ENCODE data around the gene ZNF827.

ZNF827 gene

DNA sequence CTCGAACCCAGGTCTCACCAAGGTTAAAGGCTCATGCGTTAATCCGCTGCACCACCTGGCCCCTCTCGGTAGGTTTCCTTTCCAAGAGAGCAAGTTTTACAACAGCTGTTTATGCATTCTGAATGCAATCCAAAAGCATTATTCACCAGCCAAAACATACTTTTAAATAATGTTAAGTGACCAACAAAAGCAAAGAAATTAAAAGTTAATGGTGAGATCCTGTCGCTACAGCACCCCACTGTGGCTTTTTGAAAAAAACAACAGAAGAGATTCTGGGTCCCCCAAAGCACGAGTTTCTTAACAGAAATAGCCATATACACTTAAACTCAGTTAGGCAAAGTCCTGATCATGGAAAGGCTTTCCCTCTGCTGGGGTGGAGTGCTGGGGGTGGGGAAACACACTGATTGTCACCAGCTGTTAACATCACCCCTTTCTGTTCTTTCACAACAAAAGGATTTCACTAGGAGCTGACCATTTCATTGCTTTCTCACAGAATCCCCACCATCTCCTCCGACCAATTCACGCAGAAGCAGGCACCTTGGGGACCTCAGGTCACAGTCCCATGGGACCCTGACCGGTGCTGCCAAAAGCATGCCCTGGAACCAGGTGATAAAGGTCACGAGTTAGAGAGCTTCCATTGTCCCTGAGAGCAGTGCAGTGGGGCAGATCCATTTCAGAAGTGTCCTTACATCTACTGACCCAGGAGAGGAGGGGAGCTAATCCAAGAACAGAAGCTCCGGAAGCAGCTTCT lies 51.2 kb downstream of the ZNF827 start:
- no peak for DNase-seq (ENCODE audit: low spot score)

DNA sequence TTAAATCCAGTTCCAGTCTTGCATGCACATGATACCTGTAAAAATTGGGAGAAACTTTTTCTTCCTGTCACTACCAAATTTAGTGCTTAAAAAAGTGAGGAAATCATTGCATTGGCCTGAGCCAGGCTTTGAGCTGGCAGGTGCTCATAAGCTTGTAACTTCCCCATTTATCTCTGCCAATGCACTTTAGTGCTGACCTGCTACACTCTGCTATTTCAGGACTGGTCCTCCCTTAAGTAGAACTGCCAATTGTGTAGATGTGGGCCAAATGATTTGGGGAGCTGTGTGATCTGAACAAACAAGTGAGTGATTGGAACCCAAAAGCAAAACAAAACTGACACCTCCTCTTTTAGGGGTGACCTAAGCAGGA lies 51.8 kb downstream of the ZNF827 start:
- DNase-seq (ENCODE audit: low spot score) = no peak

DNA sequence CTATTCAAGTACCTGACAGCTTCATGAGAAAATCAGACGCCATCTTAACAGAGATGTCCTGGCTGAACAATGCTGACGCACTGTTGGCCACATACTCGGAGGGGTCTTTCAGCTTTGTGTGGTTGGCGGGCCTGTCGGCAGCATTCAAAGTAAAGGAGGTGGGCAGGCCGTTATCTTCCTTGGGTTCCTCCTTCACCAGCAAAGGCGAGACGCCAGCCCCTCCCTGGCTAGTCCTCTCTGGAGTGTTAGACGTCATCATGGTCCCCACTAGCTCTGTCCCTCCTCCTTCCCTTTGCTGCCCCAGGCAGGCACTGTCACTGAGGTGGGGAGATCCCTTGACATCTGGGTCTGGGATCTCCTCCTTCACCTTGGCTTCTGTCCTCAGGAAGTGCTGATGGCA lies 53.0 kb downstream of the ZNF827 start:
- DNase-seq (ENCODE audit: low spot score) = no peak

DNA sequence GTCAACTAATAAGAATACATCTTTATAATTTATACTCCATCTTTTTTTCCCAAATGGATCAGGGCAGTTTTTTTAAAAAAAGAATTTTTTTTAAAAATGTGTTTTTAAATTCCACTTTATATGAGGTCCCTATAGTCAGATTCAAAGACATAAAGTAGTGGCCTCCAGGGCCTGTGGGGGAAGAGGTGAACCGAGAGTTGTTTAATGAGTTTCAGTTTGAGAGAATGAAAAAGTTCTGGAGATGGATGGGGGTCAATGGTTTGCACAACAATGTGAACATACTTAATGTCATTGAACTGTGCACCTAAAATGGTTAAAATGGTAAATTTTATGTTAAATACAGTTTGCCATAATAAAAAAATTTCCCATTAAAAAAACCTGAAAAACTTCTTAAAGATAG lies 53.8 kb downstream of the ZNF827 start:
- no peak for DNase-seq (ENCODE audit: low spot score)

DNA sequence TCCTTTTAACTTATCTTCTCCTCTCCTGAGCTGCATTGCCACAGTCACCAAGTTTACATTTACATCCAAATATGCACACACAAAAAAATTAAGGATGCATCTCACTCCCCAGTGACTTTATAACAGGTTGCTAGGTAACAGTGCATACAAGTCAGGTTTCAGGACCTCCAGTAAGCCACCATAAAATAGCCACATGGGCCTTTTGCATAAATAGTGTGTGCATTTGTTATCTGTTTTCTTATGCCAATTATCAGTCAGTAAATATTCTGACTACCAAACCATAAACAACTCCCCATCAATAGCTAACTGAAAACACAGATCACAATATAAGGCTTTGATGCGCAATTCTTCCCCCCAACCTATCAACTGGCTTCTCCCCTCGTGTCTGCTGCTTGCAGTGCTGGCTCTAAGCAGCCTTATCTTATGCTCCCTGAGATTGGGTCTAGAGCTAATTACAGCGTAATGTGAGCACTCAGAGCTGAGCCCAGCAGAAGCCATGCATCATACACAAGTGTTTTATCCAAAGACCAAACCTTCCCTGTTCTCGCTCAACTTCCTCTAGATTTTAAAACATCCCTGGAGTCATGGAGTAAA lies 55.4 kb downstream of the ZNF827 start:
- DNase-seq (ENCODE audit: low spot score) = no peak

DNA sequence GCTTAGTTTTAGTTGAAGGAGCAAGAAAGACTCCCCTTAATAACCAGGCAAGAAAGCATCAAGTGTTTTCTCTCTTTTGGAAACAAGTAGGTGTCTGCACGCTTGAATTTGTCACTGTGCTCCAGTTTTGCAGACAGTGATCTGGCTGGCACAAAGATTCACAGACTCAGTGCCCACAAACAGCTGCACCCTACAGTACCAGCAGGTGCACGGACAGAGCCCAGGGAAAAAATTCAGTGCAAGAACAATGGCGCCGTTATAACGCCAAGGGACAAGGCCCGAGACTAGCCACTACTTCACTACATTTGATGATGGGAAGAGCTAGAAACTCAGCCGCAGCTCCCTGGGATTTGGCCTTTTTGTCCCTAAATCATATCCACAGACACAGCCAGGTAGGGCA lies 56.0 kb downstream of the ZNF827 start:
- no peak for DNase-seq (ENCODE audit: low spot score)

DNA sequence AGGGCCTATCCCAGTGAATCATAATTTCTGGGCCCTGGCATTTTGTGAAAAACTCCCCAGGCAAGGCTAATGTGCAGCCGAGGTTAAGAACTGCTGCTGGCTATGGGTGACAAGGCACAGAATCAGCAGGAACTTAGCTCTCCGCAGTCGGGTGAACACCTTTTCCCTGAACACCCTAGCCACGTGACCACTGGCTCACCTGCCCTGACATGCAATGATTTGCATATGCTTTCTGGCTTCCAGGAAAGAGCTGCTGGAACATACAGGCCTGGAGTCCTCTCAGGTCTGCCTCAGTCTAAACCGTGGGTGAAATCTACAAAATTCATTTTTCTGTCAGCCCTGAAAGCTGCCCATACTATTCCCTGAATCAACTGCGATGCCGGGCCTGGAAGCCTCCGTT lies 56.6 kb downstream of the ZNF827 start:
- no peak for DNase-seq (ENCODE audit: low spot score)

DNA sequence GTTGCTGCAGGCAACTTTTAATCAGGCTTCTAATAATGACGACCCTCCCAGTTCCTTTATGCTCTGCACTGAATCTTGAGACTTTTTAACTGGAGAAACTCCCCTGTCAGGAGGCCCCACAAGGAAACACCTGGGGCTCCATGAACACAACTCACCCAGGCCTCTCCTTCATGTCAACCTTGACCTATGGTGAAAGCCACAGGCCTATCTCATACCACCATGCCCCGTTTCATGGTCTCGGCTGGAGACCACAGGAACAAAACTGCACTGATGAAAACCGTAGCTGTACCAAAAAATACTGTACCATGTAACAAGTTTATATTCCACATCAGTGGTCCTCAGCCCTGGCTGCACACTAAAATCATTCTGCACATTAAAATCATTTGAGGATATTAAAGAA lies 57.0 kb downstream of the ZNF827 start:
- DNase-seq (ENCODE audit: low spot score) = no peak

DNA sequence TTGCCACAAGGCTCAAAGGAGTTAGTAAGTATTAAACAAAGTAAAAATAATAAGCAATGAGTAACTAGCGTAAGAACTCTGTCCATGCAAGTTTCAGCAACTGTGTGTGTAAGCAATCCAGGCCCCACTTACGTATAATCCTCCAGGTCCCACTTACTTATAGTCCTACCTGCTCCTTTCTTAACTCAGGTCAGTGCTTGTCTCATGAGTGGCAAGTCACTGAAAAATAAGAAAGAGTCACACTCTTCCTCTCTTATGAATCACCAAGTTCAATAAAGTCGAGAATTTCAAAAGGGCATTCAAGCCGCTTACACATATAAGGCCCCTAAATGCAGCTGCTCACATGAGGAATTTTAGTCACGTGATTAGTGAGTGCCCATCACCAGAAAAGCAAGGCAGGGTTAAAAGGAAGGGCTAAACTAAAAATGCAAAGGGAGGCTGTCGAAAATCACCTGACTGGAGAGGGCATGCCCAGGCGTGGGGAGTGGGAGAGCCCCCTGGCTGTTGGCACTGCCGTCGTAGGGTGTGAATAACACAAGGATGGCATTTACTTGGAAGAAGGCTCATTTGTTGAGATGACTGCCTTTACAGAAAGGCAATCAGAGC lies 58.2 kb downstream of the ZNF827 start:
- no peak for DNase-seq (ENCODE audit: low spot score)

DNA sequence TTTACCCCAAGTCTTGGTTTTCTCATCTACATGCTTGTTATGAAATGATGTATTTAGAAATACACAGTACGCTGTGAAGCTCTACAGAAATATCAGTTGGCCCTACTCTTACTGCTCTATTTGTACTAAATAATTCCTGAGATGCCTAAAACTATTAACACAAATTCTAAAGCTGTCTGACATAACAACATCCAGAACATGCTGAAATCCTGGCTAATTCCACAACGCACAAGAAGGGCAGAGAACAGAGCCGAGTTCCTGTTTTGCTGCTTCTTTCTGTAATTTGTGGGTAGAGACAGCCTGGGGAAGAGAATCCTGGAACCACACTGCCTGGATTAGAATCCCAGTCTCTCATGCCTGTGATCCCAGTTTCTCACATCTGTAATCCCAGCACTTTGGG lies 59.0 kb downstream of the ZNF827 start:
- DNase-seq (ENCODE audit: low spot score) = no peak

DNA sequence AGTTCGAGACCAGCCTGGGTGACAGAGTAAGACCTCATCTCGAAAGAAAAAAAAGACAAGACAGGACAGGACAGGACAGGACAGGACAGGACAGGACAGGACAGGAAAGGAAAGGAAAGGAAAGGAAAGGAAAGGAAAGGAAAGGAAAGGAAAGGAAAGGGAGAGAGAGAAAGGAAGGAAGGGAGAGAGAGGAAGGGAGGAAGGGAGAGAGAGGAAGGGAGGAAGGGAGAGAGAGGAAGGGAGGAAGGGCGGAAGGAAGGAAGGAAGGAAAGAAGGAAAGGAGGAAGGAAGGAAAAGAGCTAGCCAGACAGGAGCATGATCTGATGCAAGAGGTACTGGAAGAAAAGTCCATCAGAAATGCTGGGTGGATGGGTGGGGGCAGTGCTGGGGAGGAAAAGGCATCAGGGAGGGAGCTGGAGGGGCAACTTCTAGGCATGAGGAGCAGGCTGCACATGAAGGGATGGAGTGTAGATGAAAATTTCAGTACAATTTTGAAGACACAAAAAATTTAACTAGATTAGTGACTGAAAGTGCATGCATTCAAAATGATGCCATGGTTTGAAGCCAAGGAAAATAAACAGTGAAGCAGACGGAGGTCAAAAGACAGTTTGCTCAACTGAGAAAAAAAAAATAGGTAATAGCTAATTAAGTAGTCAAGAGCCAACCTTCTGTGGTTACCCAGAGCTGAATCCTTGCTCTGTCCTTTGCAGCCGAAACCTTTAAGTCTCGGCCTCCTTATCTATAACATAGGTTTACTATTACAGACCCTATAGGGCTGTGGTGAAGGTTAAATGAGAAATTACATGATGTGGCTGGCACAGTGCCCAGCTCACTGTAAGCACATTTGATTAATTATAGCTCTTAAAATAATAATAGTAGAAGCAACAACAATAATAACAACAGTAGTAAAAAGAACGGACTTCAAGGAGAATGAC lies 59.9 kb downstream of the ZNF827 start:
- no peak for DNase-seq (ENCODE audit: low spot score)

DNA sequence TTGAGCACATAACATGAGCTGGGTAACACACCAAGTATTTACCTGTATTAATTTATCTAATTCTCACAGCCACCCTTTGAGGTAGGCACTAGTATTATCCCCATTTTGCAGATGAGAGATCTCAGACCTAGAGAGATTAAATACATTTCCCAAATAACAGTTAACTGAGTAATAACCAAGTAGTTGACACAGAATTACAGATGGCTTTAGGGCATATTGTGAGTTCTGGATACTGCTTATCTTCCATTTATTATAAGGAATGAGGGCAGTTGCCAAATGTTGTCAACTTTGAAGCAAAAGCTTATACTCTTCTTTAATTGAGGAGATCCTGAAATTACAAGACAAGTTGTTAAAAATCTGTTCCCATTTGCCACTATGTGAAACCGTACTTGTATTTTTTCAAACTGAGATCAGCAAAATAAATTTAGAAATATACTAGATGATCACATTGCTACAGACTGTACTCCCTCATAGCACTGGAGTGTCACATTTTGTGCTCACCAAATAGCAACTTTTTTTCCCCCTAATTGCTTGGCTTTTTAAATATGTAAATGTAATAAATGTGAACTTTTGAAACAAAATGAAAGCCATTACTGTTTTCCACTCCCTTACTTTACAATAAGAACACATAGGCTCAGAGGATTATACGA lies 62.0 kb downstream of the ZNF827 start:
- DNase-seq (ENCODE audit: low spot score) = no peak

DNA sequence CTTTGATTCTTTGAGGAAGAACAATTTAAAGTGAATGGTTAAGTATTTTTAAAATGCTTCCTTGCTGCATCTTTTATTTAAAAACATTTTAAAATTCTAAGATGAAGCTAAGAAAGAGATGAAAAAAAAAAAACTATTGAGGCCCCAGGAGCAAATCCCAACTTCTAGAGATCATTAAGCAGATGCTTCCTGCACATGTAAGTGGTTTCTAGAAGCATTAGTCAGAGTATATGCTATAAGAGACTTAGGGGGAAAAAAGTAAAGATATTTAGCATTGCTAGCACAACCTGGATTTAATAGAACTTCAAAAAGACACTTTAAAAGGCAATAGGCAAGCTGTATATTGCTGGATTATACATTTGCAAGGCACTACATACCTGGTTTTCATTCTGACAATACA lies 64.7 kb downstream of the ZNF827 start:
- DNase-seq (ENCODE audit: low spot score) = no peak

DNA sequence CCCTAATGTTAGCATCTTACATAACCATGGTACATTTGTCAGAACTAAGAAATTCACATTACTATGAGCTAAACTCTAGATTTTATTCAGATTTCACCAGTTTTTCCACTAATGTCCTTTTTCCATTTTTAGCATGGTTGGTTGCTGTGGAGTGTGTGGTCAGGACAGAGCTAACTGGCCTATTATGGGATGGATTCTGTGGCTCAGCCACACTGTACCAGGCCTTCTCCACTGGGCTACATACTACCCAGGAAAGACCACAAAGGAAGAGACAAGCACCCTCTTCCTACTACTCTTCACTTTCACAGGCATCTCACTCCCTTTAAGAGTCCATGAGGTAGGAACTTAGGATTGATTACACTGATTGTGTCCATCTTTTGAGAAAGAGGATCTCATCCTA lies 67.4 kb downstream of the ZNF827 start:
- DNase-seq (ENCODE audit: low spot score) = no peak

DNA sequence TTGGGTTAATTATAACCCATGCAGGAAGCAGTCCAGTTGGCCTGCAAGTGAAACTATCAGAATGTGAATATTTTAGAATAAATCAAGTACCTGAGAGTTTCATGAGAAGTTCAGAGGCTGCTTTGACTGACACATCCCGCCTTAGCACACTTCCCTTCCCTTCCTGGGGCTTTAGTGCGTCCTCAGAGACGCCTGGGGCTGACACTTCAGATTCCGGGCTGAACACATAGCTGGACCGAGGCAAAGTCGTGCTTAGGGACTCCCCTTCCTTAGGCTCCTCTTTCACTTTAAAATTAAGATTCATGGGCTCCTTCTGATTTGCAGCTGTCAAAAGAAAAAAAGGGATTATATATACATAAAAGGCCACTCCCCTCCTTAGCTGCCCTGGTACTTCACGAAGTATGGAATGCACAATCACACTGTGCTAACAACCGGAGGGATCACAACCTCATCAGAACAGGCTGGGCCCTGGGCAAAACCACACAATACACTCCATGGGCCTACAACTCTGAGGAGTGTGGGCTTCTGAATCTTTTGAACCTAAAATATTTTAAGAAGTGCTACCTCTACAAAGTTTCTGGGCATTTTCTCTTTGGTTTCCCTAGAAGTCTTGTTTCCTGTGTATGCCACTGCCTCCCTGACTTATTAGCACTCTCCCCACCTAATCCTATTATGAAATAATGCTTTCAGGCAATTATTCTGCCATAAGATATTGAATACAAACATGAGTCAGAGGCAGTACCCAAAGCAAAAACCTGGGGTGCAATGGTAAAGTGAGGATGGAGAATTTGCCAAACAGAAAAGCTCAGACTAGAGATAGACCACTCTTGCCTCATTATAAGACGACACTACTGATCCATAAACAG lies 68.2 kb downstream of the ZNF827 start:
- no peak for DNase-seq (ENCODE audit: low spot score)

DNA sequence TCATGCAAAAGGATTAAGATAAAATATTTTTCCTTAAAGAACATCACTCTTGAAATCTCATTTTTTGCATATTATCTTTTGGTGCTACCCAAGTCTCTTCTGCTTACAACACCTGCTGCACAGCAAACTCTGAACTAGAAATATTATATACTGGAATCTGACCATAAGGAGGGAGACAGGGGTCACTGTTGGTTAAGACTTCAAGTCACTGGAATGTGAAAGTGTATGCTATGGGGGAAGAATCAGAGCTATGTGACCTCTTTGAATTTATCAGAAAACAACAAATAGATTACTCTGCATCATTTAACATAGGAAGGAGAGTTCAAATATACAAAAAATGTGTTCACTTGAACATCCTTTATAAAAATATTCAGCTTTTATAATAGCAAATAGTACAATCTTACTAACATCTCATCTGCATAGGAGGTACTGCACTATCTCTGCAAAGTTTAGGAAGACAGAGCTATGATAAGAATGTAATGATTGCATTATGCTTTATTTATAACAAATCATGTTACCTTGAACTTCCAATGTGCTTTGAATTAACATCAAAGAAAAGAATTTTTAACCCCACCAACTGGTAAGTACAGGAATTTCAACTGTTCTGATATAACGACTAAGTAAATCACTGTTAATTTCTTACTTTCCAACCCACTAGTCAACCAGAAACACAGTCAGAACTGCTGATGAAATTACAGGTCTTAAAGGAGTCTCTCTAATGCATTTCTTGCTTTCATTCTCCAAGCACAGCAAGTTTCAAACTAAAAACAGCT lies 69.8 kb downstream of the ZNF827 start:
- DNase-seq (ENCODE audit: low spot score) = peak; percentile 35

DNA sequence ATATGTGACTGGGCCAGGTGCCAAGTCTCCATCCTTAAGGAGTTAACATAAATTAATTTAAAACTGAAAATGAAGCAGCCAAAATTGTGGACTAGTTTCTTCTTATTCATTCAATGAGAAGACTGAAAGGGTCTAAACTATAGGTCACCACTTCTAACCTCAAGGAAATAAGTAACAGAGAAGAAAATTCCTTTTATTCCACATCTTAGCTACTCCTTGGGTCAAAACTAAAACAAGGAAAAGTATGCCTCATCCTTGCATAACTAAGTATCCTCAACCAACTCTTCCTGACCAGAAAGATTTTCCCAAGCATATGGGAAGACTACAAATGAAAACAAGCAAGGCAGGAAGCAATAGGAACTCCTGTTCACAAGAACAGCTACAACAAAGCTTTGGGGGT lies 71.2 kb downstream of the ZNF827 start:
- no peak for DNase-seq (ENCODE audit: low spot score)

DNA sequence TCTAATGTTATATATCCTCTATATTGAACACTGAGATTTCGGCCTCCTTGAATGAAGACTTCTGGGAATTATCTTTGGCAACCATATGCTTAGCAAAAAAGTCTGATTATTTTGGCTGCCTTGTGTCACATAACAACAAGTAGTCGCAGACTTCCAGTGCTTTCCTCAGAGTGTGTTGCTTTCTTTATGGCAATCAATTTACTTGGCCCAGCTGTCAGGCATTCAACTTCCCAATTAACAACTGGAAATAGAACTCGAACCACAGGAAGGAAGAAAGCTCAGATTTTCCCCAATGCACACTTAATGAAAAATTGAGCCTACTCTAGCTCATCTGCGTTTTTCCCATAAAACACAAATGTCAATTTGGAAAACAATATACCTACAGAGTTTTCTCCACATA lies 71.6 kb downstream of the ZNF827 start:
- DNase-seq (ENCODE audit: low spot score) = no peak

DNA sequence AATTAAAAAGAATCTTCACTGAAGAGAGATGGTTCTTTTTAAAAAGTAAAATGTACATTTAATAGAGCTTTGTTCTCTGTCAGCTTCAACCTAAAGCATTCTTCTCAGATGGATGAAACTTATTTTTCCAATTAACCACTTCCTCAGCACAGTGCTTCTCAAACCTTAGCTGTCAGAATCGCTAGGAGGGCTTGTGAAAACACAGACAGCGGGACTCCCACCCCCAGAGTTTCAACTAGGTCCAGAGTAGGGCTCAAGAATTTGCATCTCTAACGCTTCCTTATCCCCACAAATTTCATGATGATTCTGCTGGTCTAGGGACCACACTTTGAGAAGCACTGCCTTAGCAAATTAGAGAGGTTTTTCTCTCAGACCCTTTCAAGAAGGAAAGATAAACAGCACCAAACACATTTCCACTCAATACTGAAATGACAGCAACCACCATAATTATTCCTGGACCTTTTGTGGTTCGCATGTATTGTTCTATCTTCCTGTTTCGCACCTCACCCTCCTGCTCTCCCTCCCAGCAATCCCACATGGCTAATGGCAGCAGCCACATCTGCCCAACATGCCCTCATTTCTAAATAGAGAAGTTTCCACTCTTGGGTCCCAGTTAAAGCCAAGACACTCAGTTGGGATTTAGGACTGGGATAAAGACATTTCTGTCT lies 73.2 kb downstream of the ZNF827 start:
- no peak for DNase-seq (ENCODE audit: low spot score)

DNA sequence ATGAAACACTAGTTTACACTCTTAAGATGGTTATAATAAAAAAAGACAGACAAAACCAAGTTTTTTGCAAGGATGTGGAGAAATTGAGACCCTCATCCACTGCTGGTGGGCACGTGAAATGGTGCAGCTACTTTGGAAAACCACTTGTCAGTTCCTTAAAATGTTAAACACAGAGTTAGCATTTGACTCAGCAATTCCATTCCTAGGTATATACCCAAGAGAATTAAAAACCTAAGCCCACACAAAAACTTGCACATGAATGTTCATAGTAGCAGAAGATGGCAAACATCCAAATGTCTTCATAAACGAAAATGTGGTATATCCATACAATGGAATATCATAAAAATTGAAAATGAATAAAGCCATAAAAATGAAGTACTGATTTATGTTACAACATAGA lies 75.4 kb downstream of the ZNF827 start:
- DNase-seq (ENCODE audit: low spot score) = no peak
